Pons (tissue), 1 donor: ENCODE results near the gene MBD3L1.

Source experiments
- DNase-seq: peaks from one replicate; pipeline ENCODE4 v3.0.0-alpha.2; 2016; ENCODE audit warnings: low spot score

Gene MBD3L1

GRCh38 chr19:8832132-8833021 lies at the start of gene MBD3L1, which contains the start of gene ZNF558:
MBD3L1 (plus strand) TSS chr19:8832377; CDS start chr19:8842679, 10,302 bp downstream.
ZNF558 (minus strand) TSS chr19:8832304; CDS start chr19:8822659, 9,645 bp downstream.
- peak; percentile 99 for DNase-seq

GRCh38 chr19:8794823-8795222 lies 37.4 kb upstream of the MBD3L1 start:
- DNase-seq = no peak

GRCh38 chr19:8806661-8807060 lies 25.5 kb upstream of the MBD3L1 start:
- DNase-seq = no peak

DNA sequence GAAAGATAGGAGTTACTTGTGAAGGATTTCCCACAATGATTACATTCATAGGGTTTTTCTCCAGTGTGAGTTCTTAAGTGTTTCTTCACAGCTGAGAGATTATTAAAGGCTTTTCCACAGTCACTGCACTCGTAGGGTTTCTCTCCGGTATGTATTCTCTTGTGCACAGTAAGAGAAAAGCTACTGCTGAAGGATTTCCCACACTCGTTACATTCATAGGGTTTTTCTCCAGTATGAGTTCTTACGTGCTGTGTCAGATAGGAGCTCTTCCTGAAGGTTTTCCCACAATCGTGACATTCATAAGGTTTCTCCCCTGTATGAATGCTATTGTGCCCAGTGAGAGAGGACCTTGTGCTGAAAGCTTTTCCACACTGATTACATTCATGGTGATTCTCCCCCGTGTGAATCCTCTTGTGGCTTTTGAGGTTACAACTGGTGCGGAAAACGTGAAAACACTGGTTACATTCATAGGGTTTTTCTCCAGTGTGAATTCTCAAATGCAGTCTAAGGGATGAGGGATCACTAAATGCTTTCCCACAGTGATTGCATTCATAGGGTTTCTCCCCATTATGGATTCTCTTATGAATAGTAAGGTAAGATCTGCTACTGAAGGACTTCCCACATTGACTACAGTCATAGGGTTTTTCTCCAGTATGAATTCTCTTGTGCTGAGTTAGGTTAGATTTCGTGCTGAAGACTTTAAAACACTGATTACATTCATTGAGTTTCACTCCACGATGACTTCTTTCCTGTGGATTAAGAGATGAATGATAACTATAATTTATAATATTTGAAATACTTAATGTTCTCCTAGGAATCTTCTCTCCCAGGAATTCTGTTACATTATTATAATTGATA lies 20.6 kb upstream of the MBD3L1 start:
- no peak for DNase-seq

DNA sequence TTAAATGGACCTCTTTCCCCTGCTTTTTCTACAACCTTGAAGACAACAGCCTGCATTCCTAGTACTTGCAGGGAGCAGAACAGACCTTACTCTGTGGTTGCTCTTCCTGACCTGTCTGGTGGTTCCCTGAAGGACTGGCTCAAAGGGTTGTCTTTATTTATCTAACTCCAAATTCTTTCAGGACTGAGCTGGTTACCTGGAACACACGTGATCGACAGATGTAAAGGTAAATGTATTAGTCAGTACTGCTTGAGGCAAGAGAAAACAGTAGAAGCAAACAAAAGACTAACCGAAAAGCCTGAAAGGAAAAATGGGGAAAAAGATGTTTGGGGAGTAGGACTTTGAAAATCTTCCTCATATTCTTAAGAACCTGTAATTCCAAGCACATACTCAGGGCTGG lies 18.0 kb upstream of the MBD3L1 start:
- DNase-seq = no peak

DNA sequence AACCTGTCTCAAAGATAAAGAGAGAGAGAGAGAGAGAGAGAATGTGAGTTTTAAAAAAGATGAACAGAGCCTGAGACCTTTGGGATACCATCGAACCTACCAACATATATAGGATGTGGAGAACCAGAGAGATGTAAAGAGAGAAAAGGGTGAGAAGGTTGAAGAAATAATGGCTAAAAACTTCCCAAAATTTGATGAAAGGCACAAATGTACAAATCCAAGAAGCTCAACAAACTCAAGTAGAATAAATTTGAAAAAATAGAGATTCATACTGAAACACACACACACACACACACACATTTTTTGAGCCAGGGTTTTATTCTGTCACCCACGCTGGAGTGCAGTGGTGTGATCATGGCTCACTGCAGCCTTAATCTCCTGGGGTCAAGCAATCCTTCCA lies 16.4 kb upstream of the MBD3L1 start:
- DNase-seq = no peak

- DNase-seq = no peak
These were observed 11.9 kb upstream of the MBD3L1 start for GRCh38 chr19:8820234-8820633.

GRCh38 chr19:8821748-8822241 lies 10.4 kb upstream of the MBD3L1 start:
- DNase-seq = peak; percentile 29

GRCh38 chr19:8826371-8826770 lies 5.8 kb upstream of the MBD3L1 start:
- DNase-seq = no peak

DNA sequence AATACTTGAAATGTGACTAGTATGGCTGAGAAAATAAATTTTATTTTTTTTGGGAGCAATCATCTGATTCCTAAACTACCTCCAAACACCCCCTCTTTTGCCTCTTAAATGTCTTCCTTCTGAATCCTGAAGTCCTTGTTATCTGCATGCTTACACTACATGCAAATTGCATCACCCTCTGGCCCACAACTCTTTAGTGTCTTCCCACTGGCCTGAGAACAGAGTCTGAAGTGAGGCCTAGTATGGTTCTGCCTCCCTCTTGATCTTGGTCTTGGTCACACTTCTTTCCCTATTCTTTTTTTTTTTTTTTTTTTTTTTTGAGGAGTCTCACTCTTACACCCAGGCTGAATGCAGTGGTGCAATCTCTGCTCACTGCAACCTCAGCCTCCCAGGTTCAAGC lies 4.9 kb upstream of the MBD3L1 start:
- DNase-seq = no peak

- DNase-seq = no peak
These were observed 804 bp upstream of the MBD3L1 start for GRCh38 chr19:8831373-8831772.

GRCh38 chr19:8831832-8832131 lies 395 bp upstream of the MBD3L1 start:
- DNase-seq = no peak

DNA sequence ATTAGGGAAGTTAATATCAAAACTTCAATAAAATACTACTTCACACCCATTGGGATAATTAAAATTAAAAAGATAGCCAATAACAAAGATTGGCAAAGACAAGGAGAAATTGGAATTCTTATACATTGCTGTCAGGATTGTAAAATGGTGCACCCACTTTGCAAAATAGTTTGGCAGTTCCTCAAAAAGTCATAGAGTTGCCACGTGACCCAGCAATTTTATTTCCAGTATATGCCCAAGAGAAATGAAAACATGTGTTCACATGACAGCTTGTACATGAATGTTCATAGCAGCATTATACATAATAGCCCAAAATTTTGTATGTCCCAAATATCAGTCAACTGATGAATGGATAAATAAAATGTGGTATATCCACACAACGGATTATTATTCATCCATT lies 3.3 kb downstream of the MBD3L1 start:
- DNase-seq = no peak

- no peak for DNase-seq
These were observed 3.7 kb downstream of the MBD3L1 start for GRCh38 chr19:8835877-8836276.

DNA sequence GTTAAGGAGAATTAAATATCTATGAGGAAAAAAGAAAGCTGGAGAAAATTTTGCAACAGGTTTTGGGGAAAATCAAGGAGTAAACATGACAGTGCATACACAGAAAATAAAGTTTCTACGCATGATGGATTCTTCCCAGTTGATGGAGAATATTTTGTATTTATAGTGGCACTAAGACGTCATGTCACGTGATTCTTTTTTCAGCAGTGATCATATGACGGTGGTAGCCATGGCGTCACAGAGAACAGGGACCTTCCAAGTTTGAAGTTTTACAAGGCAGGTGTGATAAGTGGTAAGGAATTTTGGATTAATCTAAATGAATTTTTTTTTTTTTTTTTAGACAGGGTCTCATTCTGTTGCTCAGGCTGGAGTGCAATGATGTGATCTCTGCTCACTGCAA lies 8.5 kb downstream of the MBD3L1 start:
- no peak for DNase-seq

DNA sequence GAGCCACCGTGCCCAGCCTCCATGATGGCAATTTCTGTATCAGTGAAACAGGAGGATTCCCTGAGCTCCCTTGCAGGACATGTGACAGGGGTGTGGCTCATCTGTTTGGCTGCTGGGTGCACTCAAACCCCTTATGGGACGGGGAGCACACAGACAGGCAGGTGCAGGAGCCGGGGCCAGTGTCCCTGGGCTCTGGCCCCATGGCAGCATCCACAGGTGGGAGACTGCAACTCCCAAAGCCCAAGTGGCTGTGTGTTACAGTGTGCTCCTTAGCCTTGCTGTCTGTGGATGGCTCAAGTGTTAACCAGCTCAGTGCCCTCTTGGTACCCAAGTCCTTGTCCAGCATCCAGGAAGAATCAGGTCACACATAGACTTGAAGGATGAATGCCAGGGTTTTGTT lies 14.6 kb downstream of the MBD3L1 start:
- no peak for DNase-seq

GRCh38 chr19:8849232-8849631 lies 17.1 kb downstream of the MBD3L1 start:
- DNase-seq = no peak

GRCh38 chr19:8850488-8850887 lies 18.3 kb downstream of the MBD3L1 start:
- DNase-seq = no peak

DNA sequence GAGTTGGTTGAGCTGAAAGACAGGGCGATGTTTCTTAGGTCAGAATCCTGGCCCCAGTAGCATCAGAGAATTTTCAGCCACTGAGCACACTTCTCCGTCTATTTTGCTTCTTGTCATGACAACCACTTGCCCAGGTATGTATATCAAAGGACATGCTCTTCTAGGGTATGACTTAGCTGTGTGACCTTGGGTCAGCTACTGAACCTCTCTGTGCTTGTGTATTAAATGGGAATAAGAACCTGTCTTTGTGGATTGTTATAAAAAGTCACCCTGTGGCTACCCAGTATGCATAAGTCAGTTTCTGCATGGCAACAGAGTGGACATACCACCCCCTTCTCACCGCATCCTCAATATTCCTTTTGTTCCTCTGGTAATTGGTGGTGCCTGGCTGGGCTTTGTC lies 26.1 kb downstream of the MBD3L1 start:
- DNase-seq = no peak

DNA sequence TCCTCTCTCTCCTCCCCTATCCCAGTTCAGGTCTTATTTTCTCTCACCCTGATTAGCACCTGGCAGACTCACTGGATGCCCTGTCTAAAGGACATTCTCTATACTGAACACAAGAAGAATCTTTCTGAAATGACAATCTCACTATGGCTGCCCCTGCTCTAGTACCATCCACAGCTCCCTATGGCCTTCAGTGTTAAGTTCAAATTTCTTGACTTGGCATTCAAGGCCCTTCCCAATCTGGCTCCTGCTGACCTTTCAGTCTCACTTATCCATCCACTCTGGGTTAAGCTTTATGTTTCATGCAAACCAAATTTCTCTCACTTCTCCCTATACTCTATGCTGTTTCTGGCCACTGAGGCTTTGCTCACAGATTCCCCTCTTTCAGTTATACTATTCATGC lies 34.2 kb downstream of the MBD3L1 start:
- DNase-seq = no peak

DNA sequence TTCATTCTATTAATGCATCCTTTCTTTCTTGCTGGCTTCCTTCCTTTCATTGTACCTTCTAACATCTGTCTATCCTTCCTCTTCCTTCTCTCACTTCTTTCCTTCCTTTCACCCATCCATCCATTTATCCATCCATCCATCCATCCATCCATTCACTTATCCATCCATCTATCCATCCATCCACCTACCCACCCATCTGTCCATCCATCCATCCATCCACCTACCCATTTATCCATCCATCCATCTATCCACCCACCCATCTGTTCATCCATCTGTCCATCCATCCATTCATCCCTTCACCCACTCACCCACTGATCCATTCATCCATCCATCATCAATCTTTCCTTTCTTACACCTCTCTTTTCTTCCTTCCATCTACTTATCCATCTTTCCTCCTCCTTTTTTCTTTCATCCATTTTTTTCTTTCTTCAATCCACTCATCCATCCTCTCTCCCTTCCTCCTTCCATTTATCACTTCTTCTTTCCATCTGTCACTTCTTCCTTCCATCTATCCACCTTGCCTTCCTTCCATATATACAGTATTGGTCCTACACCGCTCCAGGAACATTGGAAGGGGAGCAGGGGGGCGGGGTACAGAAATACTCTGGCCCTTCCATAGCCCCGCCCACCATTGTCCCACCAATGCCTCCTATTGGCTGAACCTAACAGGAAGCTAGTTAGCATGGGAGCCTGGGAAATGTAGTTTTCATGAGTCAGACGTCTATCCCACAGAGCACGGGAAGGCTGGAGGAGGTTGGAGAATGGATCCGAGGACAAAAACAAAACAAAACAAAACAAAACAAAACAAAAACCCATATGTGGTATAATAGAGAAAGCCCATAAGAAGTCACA lies 45.9 kb downstream of the MBD3L1 start:
- no peak for DNase-seq

GRCh38 chr19:8880868-8881488 lies 48.8 kb downstream of the MBD3L1 start:
- DNase-seq = no peak
